ENCODE data around the gene JAK1.

GRCh38 chr1:64846573-64847430 lies 119.5 kb downstream of the JAK1 start:
- TF ChIP-seq CREB1 (CRISPR knock-in tag; IDR thresholded peaks at IDR 0.05) = no peak
- TF ChIP-seq ELF4 (CRISPR knock-in tag; IDR thresholded peaks at IDR 0.05; ENCODE audit: low read depth) = no peak
- TF ChIP-seq RELA (CRISPR knock-in tag; IDR thresholded peaks at IDR 0.05; ENCODE audit: borderline replicate concordance) = no peak
- TF ChIP-seq TEAD4 (CRISPR knock-in tag; IDR thresholded peaks at IDR 0.05) = no peak
- no peak for TF ChIP-seq TCF7 (CRISPR knock-in tag; IDR thresholded peaks at IDR 0.05; ENCODE audit: low read depth)
- no peak for TF ChIP-seq PREB (CRISPR knock-in tag; IDR thresholded peaks at IDR 0.05; ENCODE audit: borderline replicate concordance)
- TF ChIP-seq CTCF (IDR thresholded peaks at IDR 0.05) = no peak
- no peak for TF ChIP-seq IRF1 (CRISPR knock-in tag; IDR thresholded peaks at IDR 0.05)
- TF ChIP-seq NR1H2 (CRISPR knock-in tag; IDR thresholded peaks at IDR 0.05) = no peak
- no peak for TF ChIP-seq MLX (CRISPR knock-in tag; IDR thresholded peaks at IDR 0.05)
- TF ChIP-seq ZNF425 (CRISPR knock-in tag; conservative IDR thresholded peaks at IDR 0.05) = no peak
- TF ChIP-seq ZNF512 (CRISPR knock-in tag; IDR thresholded peaks at IDR 0.05; ENCODE audit: borderline replicate concordance) = no peak

Data from WTC11 (cell line).